Peyer's patch (tissue), 4 donors: Measurements from ENCODE around the gene FERMT2. TPM values are rescaled to one million over a fixed set of nuclear protein-coding genes. Genes with fewer than 3 reads are reported as not detected.

Experiments used
- DNase-seq, 3 donors: peaks; one replicate each; pipeline ENCODE4 v3.0.0-alpha.2; 2017 to 2019
- H3K27ac ChIP-seq, 4 donors: fragments of 200-600 bp; sonication (generic); one replicate each; pipeline ENCODE4 v1.5.1; 2016 to 2019
- H3K27me3 ChIP-seq, 2 donors: fragments of 200-600 bp; sonication (generic); one replicate each; pipeline ENCODE4 v1.5.1; 2019
- H3K36me3 ChIP-seq, 3 donors: fragments of 200-600 bp; sonication (generic); one replicate each; pipeline ENCODE4 v1.5.1; 2016 to 2019
- H3K4me1 ChIP-seq, 4 donors: fragments of 200-600 bp; sonication (generic); one replicate each; pipeline ENCODE4 v1.5.1; 2016 to 2019
- H3K4me3 ChIP-seq, 4 donors: fragments of 200-600 bp; sonication (generic); 1 replicate in 3 of 4; 2 replicates in 1 of 4; pipeline ENCODE4 v1.5.1; 2016 to 2019; ENCODE audit warnings: mild to moderate bottlenecking in 1 of 4
- H3K9me3 ChIP-seq, 4 donors: fragments of 200-600 bp; sonication (generic); one replicate each; pipeline ENCODE4 v1.5.1; 2016 to 2019; ENCODE audit warnings: mild to moderate bottlenecking in 1 of 4
- CTCF ChIP-seq, 6 experiments: fragments of 450-650 bp in 4 of 6; fragments of 200-600 bp in 2 of 6; sonication (generic) in 1 of 6; IDR thresholded peaks; one replicate each; pipeline ENCODE4 v1.5.1; 2017 to 2019; ENCODE audit warnings: antibody characterized with exemption in 6 of 6, mild to moderate bottlenecking in 3 of 6, moderate library complexity in 1 of 6
- POLR2A ChIP-seq, 2 donors: fragments of 450-650 bp; IDR thresholded peaks; one replicate each; pipeline ENCODE4 v1.5.1; 2017; ENCODE audit warnings: antibody characterized with exemption in 2 of 2, mild to moderate bottlenecking in 2 of 2, moderate library complexity in 2 of 2
- total RNA-seq, 4 donors: library from RNA; depleted of rRNA; stranded (reverse); fragments of >200 nt; gene quantifications; one replicate each; pipeline ENCODE4 v1.1.0, GENCODE V29; 2016

The FERMT2 gene
- total RNA-seq, 4 donors from 2014 or later: 10.0 to 59.4 (median 12.4) TPM

- no peak for DNase-seq
- Histone ChIP-seq H3K27ac (peak overlapping the region in 1 of 4 donors; percentile 32), H3K27me3 (no peaks in the 10 kb centered on the region), H3K4me3 (no peak overlapping the region), H3K36me3 (no peaks in the 10 kb centered on the region), H3K4me1 (peaks cover 0 to 31% (median 11%) of the 10 kb centered on the region in 4 donors), H3K9me3 (no peaks in the 10 kb centered on the region)
- TF ChIP-seq CTCF (IDR thresholded peaks at IDR 0.05) (no peak), POLR2A (IDR thresholded peaks at IDR 0.05) (no peak)
Observed at GRCh38 chr14:52919971-52920370, 30.9 kb downstream of the FERMT2 start.

GRCh38 chr14:52918486-52918885 is 32.4 kb downstream of the FERMT2 start:
- Histone ChIP-seq H3K4me1 (peaks cover 0 to 31% (median 11%) of the 10 kb centered on the region in 4 donors), H3K9me3 (no peaks in the 10 kb centered on the region), H3K4me3 (no peak overlapping the region), H3K27ac (peak overlapping the region; percentile 3 to 64 (median 34)), H3K27me3 (no peaks in the 10 kb centered on the region), H3K36me3 (no peaks in the 10 kb centered on the region)
- TF ChIP-seq POLR2A (IDR thresholded peaks at IDR 0.05) (no peak), CTCF (IDR thresholded peaks at IDR 0.05) (no peak)
- DNase-seq: no peak

GRCh38 chr14:52917735-52918134 is 33.1 kb downstream of the FERMT2 start:
- Histone ChIP-seq H3K27me3 (no peaks in the 10 kb centered on the region), H3K27ac (peak overlapping the region in 3 of 4 donors; percentile 8 to 48 (median 8)), H3K4me1 (peaks cover 0 to 31% (median 11%) of the 10 kb centered on the region in 4 donors), H3K36me3 (no peaks in the 10 kb centered on the region), H3K9me3 (no peaks in the 10 kb centered on the region), H3K4me3 (no peak overlapping the region)
- TF ChIP-seq POLR2A (IDR thresholded peaks at IDR 0.05) (no peak), CTCF (IDR thresholded peaks at IDR 0.05) (no peak)
- DNase-seq: no peak

GRCh38 chr14:52914295-52914694 is 36.6 kb downstream of the FERMT2 start:
- H3K4me3 ChIP-seq: no peak overlapping the region
- TF ChIP-seq CTCF (IDR thresholded peaks at IDR 0.05): no peak
- no peak for TF ChIP-seq POLR2A (IDR thresholded peaks at IDR 0.05)
- no peaks in the 10 kb centered on the region for H3K27me3 ChIP-seq
- no peaks in the 10 kb centered on the region for H3K36me3 ChIP-seq
- H3K27ac ChIP-seq: no peak overlapping the region
- H3K9me3 ChIP-seq: no peaks in the 10 kb centered on the region
- no peak for DNase-seq
- H3K4me1 ChIP-seq: peaks cover 0 to 18% (median 8%) of the 10 kb centered on the region in 4 donors

GRCh38 chr14:52913271-52913670 is 37.6 kb downstream of the FERMT2 start:
- DNase-seq: no peak
- no peaks in the 10 kb centered on the region for H3K27me3 ChIP-seq
- no peaks in the 10 kb centered on the region for H3K9me3 ChIP-seq
- no peak for TF ChIP-seq CTCF (IDR thresholded peaks at IDR 0.05)
- TF ChIP-seq POLR2A (IDR thresholded peaks at IDR 0.05): no peak
- H3K36me3 ChIP-seq: no peaks in the 10 kb centered on the region
- peaks cover 0 to 11% (median 5%) of the 10 kb centered on the region in 4 donors for H3K4me1 ChIP-seq
- H3K4me3 ChIP-seq: no peak overlapping the region
- no peak overlapping the region for H3K27ac ChIP-seq

GRCh38 chr14:52911904-52912303 is 38.9 kb downstream of the FERMT2 start:
- H3K36me3 ChIP-seq: no peaks in the 10 kb centered on the region
- no peak overlapping the region for H3K4me3 ChIP-seq
- no peak for DNase-seq
- no peaks in the 10 kb centered on the region for H3K9me3 ChIP-seq
- H3K27ac ChIP-seq: no peak overlapping the region
- TF ChIP-seq POLR2A (IDR thresholded peaks at IDR 0.05): no peak
- TF ChIP-seq CTCF (IDR thresholded peaks at IDR 0.05): no peak
- H3K4me1 ChIP-seq: no peaks in the 10 kb centered on the region
- no peaks in the 10 kb centered on the region for H3K27me3 ChIP-seq
